Measurements from ENCODE around the gene NBEA.

- TF ChIP-seq FOXM1 (IDR thresholded peaks at IDR 0.05; ENCODE audit: borderline replicate concordance, low read depth) (no peak), RAD21 (IDR thresholded peaks at IDR 0.05; ENCODE audit: low read depth) (no peak), TCF12 (IDR thresholded peaks at IDR 0.05; ENCODE audit: low read depth) (no peak), REST (IDR thresholded peaks at IDR 0.05; ENCODE audit: low read depth) (no peak), CEBPB (IDR thresholded peaks at IDR 0.05) (no peak), TAF1 (IDR thresholded peaks at IDR 0.05; ENCODE audit: low read depth) (no peak), EP300 (IDR thresholded peaks at IDR 0.05; ENCODE audit: borderline replicate concordance) (no peak), MAX (IDR thresholded peaks at IDR 0.05) (no peak), YY1 (IDR thresholded peaks at IDR 0.05; ENCODE audit: low read depth) (no peak)
These were observed 450.7 kb downstream of the NBEA start for GRCh38 chr13:35392768-35393167.

All from Ishikawa (cell line).